Measurements from ENCODE around the gene CYP2C8.
A peak's percentile ranks its signal among the peaks of the same experiment; 100 is the strongest.
"Not testable (repeated sequence)": the region's sequence is repeated elsewhere in the genome, so short reads cannot be mapped to it uniquely, and the experiment has no call there.

The CYP2C8 gene

DNA sequence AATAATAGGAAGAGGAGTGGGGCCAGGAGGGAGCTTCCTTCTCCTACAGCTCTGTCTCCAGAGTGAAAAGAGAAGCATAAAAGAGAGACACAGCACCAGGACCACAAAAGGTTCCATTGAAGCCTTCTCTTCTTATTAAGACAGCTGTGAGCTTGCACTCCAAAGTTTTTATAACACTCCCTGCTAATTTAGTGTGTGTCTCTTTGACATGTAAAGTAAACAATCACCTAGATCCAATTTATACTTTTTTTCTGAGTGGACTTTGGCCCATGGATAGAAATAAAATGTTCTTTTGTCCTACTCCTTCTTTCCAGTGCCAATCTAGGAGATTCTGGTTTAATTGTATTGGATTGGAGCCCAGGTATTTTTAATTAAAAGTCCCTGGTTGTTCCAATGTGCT lies at the start of gene CYP2C8:
Gene CYP2C8, minus strand, starts transcription at position 212 of the 400 bp plus-strand sequence. Its CDS starts 95 bp downstream, at position 117.
- FAIRE-seq = no peak
- DNase-seq (ENCODE audit: low spot score) = no peak

DNA sequence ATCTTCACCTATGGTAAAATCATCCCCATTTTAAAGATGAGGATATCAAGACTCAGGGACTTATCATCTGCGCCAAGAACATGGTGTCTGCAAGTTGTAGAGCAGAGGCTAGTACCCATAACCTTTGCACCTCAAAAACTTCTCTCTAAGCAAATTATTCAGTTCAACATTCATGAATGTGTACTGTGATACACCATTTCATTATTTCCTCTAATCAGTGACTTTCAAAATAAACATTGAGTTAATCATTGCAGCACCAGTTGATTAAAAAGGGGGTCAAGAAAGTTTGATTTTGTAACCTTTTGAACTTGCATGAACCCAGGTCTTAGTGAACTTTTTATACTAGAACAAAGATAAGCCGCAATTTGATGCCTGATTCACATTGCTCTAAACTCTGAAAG lies 47.6 kb upstream of the CYP2C8 start:
- no peak for DNase-seq (ENCODE audit: low spot score)
- no peak for FAIRE-seq

DNA sequence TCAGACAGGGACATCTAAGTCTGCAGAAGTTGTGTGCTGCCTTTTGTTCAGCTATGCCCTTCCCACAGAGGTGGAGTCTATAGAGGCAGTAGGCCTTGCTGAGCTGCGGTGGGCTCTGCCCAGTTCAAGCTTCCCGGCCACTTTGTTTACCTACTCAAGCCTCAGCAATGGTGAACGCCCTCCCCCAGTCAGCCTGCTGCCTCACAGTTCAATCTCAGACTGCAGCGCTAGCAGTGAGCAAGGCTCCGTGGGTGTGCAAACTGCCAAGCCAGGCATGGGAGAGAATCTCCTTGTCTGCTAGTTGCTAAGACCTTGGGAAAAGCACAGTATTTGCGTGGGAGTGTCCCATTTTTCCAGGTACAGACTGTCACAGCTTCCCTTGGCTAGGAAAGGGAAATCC lies 41.5 kb upstream of the CYP2C8 start:
- FAIRE-seq; DNase-seq (ENCODE audit: low spot score): not testable (repeated sequence)

DNA sequence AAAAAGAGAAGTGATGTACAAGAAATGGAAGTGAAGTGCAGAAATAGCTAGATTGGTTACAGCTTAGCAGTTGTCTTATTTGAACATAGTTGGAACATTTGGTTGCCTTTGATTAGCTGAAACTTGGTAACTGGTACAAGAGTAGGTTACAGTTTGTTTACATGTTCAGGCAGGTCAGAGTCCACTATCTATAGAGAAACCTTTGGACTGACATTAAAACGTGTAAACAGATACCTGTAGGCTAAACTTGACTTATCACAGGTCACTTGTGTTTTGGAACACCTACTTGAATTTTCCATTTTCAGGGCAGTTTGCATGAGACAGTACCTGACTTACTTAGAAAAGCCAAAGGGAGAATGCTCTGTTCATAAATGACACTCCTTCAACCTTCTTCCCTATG lies 28.5 kb upstream of the CYP2C8 start:
- FAIRE-seq = no peak

DNA sequence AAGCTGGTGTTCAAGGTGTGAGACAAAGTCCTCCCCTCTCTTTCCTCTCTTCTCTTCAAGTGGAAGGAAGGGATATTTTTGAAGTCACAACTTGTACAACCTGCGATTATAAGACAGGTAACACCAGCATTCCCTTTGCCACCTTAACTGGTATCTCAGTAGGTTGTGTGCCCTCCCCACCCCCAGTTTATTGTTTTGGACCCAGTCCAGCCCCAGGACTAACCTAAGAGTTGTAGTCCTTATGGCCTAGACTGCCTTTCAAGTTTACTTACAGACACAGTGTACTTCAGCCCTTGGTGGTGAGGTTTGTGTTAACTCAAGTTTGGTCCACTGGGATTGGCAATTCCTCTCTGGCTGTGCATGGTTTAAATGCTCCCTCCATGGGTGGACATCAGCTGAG lies 26.8 kb upstream of the CYP2C8 start:
- no peak for DNase-seq (ENCODE audit: low spot score)
- peak; percentile 9 for FAIRE-seq

More for the DNA sequence above, 28.5 kb upstream of the CYP2C8 start:
- DNase-seq (ENCODE audit: low spot score) = no peak

DNA sequence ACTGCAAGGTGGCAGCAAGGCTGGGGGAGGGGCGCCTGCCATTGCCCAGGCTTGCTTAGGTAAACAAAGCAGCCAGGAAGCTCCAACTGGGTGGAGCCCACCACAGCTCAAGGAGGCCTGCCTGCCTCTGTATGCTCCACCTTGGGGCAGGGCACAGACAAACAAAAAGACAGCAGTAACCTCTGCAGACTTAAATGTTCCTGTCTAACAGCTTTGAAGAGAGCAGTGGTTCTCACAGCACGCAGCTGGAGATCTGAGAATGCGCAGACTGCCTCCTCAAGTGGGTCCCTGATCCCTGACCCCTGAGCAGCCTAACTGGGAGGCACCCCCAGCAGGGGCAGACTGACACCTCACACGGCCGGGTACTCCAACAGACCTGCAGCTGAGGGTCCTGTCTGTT lies 10.3 kb upstream of the CYP2C8 start:
- DNase-seq (ENCODE audit: low spot score); FAIRE-seq: not testable (repeated sequence)

DNA sequence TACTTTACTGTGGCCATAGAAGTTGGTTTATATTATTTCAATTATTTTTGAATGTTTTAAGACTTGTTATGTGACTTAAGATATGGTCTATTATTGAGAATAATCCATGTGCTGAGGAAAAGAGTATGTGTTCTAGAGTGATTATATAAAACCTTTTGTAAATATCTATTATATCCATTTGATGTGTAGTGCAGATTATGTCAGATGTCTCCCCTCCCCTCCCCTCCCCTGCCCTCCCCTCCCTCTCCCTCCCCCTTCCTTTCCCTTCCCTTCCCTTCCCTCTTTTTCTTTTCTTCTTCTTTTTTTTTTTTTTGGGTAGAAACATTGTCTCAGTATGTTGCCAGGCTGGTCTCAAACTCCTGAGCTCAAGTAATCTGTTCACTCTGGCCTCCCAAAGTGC lies 8.3 kb upstream of the CYP2C8 start:
- DNase-seq (ENCODE audit: low spot score) = no peak

DNA sequence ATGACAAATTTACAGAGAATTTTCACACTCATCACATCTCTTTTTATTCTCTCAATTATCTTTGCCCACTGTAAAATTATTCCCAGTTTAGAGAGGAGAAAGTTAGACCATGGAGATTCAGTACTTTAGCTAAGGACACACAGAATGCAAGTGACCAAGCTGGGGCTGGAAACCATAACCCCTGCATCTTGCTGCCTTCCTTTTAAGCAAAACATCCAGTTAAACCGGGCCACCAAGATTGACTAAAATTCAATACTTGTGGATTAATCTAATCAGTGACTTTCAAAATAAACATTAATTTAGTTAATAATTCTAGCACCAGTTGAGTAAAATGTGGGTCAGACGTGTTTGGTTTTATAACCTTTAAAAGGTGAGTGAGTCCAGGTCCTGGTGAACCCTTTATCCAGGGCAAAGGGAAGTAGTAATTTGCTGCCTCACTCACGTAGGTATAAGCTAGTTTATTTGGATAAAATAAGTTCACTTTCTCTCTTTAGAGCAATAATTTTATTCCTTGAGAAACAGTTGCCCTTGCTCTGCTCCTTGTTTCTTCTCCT lies 1.9 kb upstream of the CYP2C8 start:
- DNase-seq (ENCODE audit: low spot score) = no peak
- no peak for FAIRE-seq

More for the DNA sequence above, 8.3 kb upstream of the CYP2C8 start:
- no peak for FAIRE-seq

DNA sequence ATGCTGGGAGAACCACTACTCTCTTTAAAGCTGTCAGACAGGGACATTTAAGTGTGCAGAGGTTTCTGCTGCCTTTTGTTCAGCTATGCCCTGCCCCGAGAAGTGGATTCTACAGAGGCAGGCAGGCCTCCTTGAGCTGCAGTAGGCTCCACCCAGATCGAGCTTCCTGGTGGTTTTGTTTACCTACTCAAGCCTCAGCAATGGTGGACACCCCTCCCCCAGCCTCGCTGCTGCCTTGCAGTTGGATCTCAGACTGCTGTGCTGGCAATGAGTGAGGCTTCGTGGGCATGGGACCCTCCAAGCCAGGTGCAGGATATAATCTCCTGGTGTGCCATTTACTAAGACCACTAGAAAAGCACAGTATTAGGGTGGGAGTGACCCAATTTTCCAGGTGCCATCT lies 5.2 kb downstream of the CYP2C8 start:
- not testable (repeated sequence) for FAIRE-seq; DNase-seq (ENCODE audit: low spot score)

DNA sequence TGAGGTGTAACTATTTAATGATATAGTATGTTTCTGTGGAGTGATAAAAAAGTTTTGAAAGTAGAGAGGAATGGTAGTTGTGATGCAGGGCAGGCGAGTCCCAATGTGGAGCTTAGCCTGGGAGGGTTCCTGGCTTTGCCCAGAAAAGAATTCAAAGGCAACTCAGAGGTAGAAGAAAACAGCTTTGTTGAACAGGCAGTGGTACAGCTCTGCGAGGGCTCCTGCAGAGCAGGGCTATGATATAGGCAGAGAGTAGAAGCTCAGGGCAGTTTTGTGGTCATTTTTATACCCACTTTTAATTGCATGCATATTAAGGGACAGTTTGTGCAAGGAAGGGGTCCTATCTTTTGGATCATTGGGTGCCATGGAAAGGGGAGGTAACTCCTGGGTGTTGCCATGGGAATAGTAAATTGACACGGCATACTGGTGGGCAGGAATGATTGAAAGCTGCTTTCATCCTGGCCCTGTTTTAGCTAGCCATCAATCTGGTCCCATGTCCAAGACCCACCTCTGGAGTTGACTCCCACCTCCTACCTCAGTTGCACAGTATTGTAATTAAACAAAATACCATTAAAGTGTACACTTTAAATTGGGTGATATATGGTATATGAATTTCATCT lies 12.4 kb downstream of the CYP2C8 start:
- no peak for FAIRE-seq
- no peak for DNase-seq (ENCODE audit: low spot score)

DNA sequence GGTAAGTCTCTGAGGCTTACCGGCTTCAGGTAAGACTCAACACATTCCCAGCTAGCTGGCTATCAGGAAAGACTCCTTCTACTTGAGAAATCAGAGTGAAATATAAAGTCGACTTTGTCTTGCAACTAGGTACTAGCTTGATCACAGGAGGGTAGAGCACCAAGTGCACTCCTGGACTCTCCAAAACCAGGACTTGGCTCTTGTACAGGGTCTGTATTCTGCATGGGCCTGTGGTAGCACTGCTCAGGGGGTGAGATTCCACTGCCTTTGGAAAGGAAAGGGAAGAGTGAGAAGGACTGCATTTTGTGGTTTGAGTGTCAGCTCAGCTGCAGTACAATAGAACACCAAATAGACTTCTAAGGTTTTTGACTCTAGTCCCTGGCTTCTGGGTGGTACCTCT lies 19.4 kb downstream of the CYP2C8 start:
- DNase-seq (ENCODE audit: low spot score) (no peak), FAIRE-seq (no peak)

DNA sequence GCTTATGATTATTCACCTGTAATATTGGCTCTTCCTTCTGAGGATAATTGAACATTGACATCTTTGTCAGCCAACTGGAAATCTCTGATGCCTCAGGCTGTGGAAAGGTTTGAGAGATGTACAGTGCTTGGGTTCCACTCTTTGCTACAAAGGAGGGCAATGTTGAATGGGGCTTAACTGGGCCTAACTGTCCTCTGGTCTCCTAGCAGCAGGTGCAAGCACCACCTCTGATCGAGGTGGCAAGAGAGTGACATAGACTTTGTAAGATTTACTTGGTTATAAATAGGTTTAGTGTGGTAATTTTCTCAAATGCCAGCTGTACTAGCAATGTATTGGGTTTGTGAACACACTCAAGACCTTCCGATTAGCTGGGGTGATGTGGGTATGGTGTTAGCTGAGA lies 21.1 kb downstream of the CYP2C8 start:
- no peak for DNase-seq (ENCODE audit: low spot score)
- FAIRE-seq = no peak

DNA sequence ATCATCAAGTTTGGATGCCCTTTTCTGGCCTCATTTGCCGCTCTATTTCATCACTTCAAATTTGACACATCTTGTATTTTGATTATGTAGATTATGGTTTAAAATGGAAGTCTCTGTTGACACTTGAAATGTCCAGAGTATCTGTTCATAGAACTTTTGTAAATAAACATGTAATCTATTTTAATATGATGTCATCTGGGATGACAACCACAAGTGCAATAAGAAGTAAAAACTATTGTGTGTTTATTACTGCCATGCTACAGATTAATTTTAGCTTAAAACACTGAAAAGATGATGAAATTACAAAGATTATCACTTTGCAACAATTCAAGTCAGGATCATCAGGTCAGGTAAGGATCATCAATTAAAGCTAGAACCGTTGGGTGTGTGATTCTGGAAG lies 30.0 kb downstream of the CYP2C8 start:
- FAIRE-seq (no peak), DNase-seq (ENCODE audit: low spot score) (no peak)

DNA sequence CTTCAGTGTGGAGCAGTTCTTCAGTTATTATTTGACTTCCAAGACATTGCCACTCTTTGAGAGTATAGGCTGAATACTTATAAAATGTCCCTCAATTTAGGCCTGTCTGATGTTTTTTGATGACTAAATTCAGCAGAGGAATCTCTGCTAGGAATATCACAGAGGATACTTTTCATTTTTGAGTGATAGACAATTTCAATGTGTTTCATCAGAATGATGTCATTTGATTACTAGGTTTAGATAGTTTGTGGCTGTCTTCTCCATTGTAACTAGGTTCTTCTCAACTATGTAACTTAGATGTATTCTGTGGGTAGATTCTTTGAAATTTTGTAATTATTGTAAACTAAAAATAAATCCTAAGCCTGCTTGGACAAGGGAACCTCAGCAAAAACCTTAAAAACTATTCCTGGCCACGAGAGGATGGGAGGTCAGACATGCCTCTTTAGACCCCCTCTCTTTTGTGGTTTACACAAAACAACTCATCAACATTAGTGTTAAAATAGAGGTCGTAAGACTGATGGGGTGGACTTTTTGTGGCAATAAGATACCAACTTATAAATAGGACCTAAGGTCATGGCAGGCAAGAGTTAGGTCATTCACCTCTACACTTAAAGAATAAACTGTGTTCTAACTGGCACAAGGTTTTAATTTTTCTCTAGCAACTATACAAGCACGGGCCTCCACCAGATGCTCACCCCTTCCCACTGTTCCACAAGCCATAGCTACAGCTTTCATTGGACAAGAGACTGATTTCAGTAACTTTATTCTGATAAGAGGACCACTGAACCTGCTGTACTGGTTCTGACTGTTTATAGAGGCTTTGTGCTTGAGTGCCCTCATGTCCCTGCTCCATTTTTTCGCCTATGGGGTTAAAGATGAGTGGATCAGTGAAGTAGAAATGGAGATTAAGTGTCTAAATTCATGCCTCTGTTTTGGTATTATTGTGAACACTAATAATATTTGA lies 33.7 kb downstream of the CYP2C8 start:
- DNase-seq (ENCODE audit: low spot score) (no peak), FAIRE-seq (no peak)

DNA sequence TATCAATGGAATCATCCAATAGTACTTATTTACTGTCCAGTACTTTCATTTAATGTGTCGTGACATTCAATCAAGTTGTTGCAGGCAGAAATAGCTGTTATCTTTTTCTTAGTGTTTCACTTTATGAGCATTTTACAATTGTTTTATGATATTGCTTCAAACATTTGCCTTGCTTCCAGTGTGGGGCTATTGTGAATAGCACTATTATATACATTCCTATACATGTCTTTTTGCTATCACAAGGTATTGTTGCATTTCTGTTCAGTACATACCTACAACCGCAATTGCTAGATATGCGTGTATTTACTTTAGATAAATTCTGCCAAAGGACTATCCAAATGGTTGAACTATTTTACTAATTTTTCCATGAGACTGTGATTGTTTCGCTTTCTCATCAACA lies 34.9 kb downstream of the CYP2C8 start:
- FAIRE-seq = no peak

DNA sequence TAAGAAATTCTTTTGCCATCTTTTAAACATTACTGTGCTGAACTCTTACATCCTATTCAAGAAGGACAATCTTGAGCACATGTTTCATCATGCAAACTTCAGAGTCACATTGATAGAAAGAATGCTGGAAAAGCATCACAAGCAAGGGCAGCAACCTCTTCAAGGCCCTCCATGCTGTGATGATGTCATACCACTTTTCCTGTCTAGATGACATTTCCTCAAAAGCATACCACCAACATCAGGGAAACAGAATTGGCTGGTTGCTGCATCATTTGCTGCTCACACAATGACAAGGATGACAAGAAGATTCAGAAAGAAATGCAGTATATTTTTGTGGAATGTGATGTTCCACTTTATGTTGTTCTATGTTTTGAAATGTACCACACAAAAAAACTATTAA lies 37.6 kb downstream of the CYP2C8 start:
- FAIRE-seq (no peak), DNase-seq (ENCODE audit: low spot score) (no peak)

More for the DNA sequence above, 34.9 kb downstream of the CYP2C8 start:
- DNase-seq (ENCODE audit: low spot score) = no peak

DNA sequence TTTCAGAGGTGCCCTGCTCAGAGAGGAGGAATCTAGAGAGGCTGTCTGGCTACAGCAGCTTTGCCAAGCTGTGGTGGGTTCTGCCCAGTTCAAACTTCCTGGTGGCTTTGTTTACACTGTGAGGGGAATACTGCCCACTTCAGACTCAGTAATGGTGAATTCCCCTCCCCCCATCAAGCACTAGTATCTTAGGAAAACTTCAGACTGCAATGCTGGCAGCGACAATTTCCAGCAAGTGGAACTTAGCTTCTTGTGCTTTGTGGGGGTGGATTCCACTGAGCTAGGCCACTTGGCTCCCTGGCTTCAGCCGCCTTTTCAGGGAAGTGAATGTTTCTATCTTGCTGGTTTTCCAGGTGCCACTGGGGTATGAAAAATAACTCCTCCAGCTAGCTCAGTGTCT lies 42.8 kb downstream of the CYP2C8 start:
- DNase-seq (ENCODE audit: low spot score) (no peak), FAIRE-seq (no peak)

DNA sequence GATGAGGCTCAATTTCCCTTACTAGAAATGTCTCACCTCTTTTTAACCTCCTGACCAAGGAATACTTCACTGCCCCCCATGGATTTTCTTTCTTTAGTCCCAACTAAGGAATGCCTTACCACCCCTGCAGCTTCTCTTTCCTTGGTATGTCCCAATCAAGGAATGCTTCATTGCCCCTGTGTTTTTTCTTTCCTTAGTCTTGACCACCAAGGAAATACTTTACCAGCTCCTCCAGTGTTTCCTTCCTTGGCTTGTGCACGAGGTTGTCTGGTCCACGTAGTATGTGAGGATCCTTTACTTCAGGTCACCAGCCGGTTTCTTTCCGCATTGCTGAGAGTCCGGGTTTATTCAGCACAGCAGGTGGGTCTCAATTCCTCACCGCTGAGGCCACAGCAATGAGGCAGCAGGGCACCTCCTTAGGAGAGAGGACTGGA lies 71.5 kb downstream of the CYP2C8 start:
- DNase-seq (ENCODE audit: low spot score) (no peak), FAIRE-seq (no peak)

DNA sequence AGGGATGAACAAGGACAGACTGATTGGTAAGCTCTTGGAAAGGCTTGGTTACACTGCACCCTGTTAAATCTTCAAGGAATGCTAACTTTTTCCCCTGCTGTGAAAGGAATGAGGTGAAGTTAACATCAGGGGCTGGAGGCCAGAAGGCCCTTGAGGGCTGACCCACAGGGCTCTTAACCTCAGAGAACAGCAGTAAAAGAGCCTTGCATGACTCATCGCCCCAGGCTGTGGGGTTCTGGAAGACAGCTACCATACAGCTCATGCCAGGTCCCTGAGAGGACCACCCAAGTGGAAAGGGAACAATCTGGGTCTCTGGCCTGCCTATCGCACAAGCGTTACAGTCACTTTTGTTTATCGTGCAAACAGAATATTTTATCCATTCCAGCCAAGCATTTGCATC lies 76.5 kb downstream of the CYP2C8 start:
- peak; percentile 35 for FAIRE-seq
- peak; percentile 17 for DNase-seq (ENCODE audit: low spot score)

DNA sequence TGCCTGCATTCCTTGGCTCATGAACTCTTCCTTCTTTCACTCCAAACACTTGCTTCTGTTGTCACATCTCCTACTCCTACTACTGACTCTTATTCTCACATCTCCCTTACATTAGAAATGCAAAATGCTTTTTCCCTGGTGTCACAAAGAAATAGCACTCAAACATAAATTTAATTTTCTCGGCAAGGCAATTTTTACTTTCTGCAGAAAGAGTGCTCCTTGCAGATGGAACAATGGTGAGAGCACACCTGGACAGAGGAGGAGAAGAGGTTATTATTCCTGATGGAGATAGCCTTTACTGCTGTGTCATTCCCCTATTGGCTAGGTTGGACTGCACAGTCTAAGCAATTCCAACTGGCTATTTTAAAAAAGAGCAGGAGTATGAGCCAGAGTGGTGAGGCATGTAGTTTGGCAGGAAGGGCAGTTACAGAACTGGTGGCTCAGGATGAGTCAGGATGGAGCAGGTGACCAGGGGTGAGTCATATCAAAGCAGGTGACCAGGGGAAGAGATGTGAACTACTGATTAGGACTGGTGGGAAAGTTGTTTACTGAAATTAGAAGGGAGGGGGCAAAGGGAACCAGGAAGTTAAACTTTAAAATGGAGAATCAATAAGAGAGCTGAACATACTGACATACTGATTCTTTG lies 77.9 kb downstream of the CYP2C8 start:
- FAIRE-seq (peak; percentile 30), DNase-seq (ENCODE audit: low spot score) (peak; percentile 11)

DNA sequence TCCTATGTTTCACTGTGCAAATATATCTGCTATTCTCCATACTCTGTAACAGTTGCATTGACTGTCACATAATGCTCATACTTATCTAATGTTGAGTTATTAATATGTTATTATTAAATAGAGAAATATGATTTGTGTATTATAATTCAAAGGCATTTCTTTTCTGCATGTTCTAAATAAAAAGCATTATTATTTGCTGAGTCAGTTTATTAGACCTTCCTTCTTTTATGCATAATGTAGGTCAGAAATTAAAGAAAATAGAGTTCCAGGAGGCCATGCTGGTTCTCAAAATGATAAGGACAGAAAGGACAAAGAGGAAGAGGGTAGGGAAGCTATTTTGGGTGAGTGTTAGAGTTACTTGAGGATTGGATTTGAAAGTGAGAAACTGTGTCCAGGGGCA lies 80.1 kb downstream of the CYP2C8 start:
- FAIRE-seq (no peak), DNase-seq (ENCODE audit: low spot score) (no peak)

Data from urothelium cell line (cell line).